SK-N-SH (cell line): ENCODE data around the gene SMIM44.

ENCODE experiments used
- CTCF ChIP-seq: fragments of 200-600 bp; sonication (generic); IDR thresholded peaks from 2 replicates; pipeline ENCODE4 v1.6.1; 2017; ENCODE audit warnings: antibody characterized with exemption, mild to moderate bottlenecking, moderate library complexity
- FOXJ3 ChIP-seq: sonication (generic); formaldehyde crosslinking; IDR thresholded peaks from 2 replicates; pipeline ENCODE4 v1.5.1; 2020; ENCODE audit warnings: mild to moderate bottlenecking, missing genetic modification reagents
- JUND ChIP-seq: IDR thresholded peaks from 2 replicates; pipeline ENCODE4 v1.4.0; 2012
- POLR2AphosphoS5 ChIP-seq: IDR thresholded peaks from 2 replicates; pipeline ENCODE4 v1.6.1; 2012; ENCODE audit warnings: low read depth, low read length
- SIN3A ChIP-seq: IDR thresholded peaks from 2 replicates; pipeline ENCODE4 v1.6.1; 2012; ENCODE audit warnings: low read depth, mild to moderate bottlenecking, low read length, moderate library complexity, borderline replicate concordance
- TAF1 ChIP-seq: IDR thresholded peaks from 2 replicates; pipeline ENCODE4 v1.6.1; 2012; ENCODE audit warnings: low read depth, mild to moderate bottlenecking, low read length, moderate library complexity, borderline replicate concordance
- TF ChIP-seq, protein P1 (sequence below): IDR thresholded peaks from 2 replicates; pipeline ENCODE4 v1.6.1; 2012; ENCODE audit warnings: mild to moderate bottlenecking, low read depth, low read length, moderate library complexity
- TF ChIP-seq, protein P2 (sequence below): fragments of 150-350 bp; IDR thresholded peaks from 2 replicates; pipeline ENCODE4 v1.6.1; 2016; ENCODE audit warnings: mild to moderate bottlenecking, low read depth, low read length

DNA sequence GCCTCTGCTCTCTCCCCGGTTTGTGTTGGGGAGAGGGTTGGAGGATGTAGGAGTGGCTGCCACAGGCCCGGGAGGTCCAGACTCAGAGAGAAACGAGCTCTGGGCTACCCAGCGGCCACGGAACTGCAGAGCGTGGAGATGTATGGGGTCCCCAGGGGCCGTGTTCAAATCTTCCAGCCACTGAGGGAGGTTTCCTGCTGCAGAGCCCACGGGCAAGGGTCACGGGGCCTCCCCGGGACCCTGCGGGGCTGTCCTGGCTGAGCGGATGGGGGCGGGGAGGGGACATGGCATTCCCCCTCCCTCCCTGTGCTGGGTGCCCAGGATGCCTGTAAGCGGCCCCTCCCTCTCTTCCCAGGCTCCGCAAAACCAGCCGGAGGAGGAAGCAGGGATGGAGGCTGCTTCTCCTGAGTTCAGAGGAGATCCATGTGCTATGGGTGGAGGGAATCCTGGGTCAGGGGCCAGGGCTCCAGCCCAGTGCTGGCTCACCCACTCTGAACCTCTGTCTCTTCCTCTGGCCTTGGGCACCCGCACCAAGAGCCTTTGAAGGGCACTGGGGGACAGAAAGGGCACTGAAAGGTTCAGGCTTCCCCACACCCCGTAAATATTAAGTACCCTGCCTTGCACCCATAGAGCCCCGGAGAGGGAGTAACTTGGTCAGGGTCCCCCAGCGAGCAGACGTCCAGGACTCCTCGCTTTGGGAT is 25.6 kb downstream of the SMIM44 start:
- no peak for TF ChIP-seq CTCF
- TF ChIP-seq JUND, result no peak
- TF ChIP-seq SIN3A, result no peak
- TF ChIP-seq, protein P1, sequence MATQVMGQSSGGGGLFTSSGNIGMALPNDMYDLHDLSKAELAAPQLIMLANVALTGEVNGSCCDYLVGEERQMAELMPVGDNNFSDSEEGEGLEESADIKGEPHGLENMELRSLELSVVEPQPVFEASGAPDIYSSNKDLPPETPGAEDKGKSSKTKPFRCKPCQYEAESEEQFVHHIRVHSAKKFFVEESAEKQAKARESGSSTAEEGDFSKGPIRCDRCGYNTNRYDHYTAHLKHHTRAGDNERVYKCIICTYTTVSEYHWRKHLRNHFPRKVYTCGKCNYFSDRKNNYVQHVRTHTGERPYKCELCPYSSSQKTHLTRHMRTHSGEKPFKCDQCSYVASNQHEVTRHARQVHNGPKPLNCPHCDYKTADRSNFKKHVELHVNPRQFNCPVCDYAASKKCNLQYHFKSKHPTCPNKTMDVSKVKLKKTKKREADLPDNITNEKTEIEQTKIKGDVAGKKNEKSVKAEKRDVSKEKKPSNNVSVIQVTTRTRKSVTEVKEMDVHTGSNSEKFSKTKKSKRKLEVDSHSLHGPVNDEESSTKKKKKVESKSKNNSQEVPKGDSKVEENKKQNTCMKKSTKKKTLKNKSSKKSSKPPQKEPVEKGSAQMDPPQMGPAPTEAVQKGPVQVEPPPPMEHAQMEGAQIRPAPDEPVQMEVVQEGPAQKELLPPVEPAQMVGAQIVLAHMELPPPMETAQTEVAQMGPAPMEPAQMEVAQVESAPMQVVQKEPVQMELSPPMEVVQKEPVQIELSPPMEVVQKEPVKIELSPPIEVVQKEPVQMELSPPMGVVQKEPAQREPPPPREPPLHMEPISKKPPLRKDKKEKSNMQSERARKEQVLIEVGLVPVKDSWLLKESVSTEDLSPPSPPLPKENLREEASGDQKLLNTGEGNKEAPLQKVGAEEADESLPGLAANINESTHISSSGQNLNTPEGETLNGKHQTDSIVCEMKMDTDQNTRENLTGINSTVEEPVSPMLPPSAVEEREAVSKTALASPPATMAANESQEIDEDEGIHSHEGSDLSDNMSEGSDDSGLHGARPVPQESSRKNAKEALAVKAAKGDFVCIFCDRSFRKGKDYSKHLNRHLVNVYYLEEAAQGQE, result no peak
- TF ChIP-seq, protein P2, sequence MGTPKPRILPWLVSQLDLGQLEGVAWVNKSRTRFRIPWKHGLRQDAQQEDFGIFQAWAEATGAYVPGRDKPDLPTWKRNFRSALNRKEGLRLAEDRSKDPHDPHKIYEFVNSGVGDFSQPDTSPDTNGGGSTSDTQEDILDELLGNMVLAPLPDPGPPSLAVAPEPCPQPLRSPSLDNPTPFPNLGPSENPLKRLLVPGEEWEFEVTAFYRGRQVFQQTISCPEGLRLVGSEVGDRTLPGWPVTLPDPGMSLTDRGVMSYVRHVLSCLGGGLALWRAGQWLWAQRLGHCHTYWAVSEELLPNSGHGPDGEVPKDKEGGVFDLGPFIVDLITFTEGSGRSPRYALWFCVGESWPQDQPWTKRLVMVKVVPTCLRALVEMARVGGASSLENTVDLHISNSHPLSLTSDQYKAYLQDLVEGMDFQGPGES, result no peak
- no peak for TF ChIP-seq FOXJ3 (CRISPR knock-in tag)
- TF ChIP-seq TAF1, result no peak
- TF ChIP-seq POLR2AphosphoS5, result no peak
